Non-pigmented ciliary epithelial cell (primary cell): ENCODE data around the gene PNCK.
A peak's percentile ranks its signal among the peaks of the same experiment; 100 is the strongest.
"Not testable (repeated sequence)": the region's sequence is repeated elsewhere in the genome, so short reads cannot be mapped to it uniquely, and the experiment has no call there.

Experiments
- DNase-seq: peaks from one replicate; pipeline ENCODE4 v3.0.0-alpha.2; 2010; ENCODE audit warnings: low read depth

The PNCK gene

DNA sequence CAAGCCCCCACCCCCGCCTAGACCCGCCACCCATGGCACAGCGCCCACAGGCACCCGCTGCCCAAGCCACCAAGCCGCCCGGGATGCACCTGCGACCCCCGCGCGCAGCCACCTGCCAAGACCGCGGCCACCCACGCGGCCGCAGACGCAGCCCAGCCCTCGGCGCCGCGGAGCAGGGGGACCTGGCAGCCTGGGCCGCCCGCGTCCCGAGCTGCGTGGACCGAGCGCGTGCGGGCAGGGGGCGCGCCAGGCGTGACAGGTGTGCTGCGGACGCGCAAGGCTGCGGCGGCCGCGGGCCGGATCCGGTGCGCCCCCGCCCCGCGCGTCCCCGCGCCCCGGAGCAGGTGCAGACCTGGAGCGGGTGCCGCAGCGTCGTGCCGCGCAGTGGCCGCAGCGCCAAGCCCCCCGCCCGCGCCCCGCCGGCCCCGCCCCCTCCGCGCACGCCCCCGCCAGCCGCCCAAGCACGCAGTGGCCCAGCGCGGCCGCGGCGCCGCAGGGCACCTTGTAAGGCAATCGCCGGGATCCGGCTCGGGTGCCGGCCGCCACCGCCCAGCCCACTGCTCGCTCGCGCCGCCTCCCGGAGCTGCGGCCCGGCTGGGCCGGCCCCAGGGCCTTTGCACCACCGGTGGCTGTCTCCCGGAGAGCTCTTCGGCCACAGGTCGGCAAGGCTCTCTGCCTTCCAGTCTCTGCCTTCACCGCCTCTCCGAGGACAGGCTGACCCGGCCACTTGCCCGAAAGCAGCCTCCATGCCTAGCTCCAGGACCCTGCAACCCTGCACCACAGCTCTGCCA is at the start of gene PNCK:
Gene PNCK, minus strand, starts transcription at position 386 of the 791 bp plus-strand sequence. CDS start 737 bp downstream, outside the sequence.
- no peak for DNase-seq

DNA sequence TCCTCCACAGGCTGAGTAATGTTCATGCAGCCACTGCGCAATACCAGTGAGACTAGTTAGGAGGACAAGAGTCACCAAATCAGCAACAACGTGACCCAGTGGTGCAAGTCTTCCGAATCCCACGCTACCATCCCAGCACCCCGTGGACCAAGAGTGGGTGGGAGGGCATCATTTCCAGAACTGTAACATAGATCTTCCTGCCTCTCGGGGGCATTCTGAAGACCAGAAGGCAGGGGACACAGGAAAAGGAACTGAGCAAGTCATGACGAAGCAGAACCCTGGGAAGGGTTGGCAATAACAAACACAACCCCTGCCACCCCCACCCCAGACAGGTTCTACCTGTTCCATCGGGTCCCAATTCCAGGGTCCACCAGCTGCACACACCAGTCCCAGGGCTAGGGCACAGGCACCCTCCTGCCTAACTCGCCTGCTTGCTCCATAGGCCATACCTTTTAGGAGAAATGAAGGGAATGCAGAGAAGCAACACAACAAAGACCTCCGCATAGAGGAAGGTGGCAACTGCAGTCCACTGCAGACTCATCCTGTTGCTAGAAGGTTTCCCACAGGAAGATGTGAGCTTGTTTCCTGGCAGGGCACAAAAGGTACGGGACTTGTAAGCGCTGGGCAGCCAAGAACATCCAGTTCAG is 49.2 kb upstream of the PNCK start:
- DNase-seq, result no peak

DNA sequence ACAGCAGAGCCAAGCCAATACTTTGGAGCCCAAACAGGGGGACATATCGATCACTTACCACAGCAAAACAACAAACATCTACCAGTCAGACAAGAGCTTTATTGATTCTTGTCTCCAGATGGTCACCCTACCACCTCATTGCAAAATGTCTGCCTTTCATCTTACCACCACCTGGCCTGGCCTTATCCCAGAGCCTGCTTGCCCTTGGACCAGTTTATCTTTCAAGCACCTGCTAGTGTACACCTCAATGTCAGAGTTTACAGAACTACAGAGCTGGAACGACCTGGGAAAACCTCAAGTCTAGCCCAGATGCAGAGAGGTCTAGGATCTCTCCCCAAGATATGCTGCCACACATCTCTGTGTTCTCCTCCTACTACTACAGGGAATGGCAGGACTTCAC is 46.1 kb upstream of the PNCK start:
- no peak for DNase-seq

DNA sequence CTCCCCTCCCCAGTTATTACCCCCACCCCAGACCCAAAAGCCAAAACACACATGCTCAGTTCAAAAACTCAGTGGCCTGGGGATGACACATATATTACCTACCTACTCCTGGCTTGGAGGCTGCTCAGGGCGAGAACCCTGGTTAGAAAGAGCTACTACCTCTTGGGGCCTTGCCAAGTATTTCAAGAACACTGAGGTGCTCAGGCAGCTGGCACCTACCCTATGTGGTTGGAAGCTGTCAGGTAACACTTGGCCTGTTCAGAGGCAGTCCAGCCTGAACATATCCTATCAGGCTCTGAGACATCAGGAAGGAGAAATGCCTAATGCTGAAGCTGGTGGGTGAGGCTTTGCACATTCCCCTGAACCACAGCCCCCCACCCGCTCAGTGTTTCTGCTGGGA is 45.6 kb upstream of the PNCK start:
- no peak for DNase-seq

DNA sequence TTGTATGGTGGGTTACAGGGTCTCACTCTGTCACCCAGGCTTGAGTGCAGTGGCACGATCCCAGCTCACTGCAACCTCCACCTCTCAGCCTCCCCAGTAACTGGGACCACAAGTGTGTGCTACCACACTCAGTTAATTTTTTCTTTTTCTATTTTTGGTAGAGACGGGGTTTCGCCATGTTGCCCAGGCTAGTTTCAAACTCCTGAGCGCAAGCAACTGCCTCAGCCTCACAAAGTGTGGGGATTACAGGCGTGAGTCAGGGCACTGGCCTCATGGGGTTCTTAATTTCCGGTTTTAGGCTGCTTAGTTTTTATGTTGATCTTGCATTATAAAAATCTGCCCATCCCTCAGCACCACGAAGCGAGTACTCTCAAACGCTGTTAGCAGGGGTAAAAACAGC is 43.8 kb upstream of the PNCK start:
- DNase-seq, result no peak

DNA sequence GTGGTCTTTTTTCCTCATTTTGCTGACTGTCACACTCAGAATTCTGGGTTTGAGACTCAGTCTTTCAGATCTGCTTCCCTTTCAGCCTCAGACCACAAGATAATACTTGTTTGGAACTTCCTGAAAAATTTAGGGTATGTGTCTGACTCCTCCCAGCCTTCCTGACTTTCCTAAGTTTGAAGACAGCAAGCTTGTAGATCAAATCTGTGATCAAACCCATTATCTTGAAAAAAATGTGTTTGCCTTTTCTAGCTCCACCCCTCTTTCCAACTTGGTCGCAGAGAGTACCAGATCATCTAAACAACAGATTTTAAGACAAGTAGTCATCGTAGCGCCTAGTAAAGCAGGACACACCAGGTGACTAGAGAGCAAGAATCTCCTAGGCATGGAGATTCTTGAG is 40.6 kb upstream of the PNCK start:
- DNase-seq, result no peak

DNA sequence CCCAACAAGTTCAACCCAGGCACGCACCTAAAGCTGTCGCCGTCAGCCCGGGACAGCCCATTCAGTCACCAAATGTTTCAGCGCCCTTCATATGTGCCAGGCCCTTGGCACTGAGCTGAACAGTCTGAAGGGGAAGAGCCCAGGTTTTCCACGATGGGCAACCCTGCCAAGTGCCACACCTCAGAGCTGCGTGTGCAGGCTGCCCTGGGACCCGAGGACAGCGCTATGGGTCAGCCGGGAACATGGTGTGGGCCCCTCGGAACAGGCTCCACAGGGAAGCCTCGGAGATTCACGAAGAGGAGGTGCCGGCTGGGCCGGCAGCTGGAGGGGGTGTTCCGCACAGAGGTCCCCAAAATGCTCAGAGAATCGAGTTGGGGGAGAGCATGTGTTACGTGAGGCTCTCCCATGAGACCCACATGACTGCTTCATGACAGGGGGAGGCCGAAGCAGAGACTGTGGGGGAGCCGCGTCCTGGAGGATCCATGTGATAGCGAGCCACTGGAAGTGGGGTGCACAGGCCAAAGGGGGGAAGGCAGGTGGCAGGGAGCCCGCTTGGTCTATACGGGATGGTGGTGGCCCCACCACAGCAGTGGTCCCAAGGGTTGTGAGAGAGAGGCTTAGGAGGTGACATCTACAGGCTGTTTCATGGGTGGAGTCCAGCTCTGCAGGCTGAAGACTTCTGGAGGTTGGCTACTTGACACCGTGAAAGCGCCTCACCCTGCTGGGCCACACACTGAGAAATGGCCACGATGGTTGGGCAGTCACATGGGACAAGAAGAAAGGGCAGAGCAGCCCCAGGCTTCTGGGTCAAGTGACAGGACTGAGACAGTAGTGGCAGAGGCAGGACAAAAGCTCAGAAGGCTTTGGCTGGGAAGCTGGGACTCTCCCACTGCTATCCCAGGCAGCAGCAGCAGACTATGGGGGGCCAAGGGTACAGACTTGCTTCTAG is 36.4 kb upstream of the PNCK start:
- no peak for DNase-seq

DNA sequence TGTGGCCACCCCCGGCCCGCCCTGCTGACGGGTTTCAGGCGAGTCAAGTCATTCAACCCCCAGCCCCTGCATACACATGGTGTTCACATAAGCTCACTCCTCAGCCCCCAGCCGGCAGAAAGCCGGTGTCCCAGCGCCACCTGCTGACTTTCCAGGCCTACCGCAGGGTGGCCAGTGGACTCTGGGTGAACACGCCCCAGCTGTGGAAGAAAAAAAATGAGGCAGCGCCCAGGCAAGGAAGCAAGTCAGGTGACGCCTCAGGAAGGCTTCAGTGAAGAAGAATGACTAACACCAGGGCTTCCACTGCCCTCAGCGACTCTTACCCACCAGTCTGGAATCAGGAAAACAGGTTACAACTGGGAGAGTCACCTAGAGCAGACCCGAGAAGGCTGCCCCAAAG is 34.8 kb upstream of the PNCK start:
- DNase-seq, result peak; percentile 38

DNA sequence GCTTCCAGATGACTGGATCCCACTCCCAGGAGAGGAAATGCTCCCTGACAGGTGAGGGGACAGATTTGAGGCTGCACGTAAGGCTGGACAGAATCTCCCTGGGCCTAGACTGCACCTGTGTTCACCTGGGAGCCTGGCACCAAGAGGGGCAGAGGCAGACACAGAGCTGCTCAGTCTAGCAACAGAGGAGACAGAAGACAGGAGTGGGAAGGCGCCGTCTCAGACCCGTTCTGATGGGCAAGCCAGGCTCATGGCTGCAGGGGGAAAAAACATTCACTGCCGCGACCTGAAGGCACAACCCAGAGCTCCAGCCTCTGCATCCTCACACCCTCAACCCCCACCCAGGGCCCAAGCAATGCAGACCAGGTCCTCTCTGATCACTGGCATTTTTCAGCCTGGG is 33.8 kb upstream of the PNCK start:
- no peak for DNase-seq

DNA sequence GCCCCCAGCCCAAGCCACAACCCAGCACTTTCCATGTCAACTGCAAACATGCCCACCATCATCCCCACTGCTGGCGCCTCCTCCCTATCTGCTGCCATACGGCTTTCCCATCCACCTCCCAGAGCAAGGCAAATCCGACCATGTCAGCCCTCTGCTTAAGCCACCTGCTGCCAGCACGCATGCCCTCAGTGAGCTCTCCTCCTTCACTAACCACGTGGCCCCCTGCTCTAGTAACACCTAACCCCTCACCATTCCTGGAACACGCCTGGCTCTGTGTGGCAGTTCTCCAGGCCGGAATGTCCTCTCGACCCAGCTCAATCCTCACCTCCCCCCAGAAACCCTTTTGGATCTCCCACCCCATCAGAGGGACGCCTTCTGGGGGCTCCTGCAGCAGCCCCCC is 33.2 kb upstream of the PNCK start:
- no peak for DNase-seq

DNA sequence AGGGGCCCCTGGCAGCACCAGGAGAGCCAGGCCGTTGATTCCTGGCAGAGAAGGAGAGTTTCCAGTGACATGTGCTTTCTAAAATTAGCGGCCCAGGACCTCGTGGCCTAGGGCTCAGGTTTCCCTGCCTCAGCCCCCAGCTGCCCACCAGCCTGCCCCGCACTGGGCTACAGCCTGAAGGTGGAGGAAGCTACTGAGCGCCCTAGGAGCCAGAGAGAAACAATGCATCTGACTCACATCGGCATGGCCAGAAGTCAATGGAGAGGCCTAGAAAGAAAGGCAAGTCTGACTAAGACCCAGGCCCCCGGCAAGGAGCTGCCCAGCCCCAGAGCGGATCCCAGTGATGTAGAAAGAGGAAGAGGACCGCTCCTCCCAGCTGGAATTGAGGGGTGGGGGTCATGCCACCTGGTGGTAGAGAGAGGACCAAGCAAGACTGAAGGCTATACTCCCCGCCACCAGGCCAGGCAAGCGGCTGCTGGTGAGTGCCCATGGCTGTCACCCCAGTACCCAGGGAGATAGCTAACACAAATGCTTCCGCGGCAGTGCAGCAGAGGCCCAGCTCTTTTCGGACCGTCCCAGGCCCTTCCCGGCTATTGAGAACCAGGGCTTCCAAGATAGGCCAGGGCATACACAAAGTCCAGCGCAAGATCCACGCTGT is 31.9 kb upstream of the PNCK start:
- not testable (repeated sequence) for DNase-seq

DNA sequence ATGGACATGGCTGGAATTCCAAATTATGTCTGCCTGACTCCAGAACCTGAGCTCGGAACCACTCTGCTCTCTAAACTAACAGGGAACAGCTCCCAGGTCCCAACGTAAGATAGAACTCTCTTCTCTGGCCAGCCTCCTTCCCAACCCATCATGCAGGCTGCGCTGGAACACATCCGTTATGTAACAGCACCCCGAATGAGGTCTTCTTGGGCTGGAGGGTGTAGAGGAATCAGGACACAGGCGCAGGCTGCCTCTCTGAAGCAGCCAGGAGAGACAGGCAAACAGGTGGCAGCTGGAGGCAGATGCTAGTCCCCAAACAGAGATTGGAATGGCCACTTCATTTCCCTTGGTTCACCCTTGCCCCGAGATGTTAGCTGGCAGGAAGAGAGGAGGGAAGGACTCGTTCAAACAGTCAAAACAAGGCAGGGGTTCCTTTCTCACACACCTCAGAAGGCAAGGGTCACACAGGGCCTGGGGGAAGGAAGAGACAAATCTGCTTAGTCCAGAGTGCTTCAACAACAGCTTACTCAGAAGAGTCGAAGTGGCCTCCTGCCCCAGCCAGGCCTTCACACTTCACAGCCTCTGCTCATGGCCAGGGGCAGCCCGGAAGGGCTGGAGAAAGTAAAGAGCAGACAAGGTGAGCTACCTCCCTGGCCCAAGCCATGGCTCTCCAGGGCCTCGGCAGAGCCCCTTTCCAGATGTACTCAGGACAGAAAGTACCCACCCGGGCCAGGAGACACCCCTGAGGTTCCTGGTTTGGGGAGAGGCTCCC is 31.2 kb upstream of the PNCK start:
- DNase-seq, result not testable (repeated sequence)

DNA sequence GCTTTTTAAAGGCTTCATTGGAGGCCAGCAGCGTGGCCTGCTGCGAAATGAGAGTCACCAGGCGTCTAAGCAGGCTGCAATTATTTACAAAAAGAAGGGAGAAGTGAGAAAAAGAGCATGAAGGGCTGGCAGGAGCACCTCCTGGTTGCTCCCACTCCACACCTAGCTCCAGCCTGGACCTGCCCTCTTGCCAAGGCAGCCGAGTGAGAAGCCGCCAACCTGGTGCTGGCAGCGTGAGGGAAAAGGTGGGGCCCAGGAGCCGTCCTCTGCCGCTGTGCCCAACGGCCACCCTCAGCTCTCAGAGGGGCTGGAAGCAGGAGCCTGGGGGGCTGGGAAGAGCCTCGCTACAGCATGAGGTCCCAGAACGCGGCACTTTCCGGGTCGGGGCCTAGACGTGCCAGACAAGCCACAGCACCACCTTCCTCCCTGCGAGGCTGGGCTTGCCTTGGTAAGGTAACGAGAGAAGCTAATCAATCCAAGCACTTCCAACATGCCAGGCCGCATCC is 30.5 kb upstream of the PNCK start:
- no peak for DNase-seq

DNA sequence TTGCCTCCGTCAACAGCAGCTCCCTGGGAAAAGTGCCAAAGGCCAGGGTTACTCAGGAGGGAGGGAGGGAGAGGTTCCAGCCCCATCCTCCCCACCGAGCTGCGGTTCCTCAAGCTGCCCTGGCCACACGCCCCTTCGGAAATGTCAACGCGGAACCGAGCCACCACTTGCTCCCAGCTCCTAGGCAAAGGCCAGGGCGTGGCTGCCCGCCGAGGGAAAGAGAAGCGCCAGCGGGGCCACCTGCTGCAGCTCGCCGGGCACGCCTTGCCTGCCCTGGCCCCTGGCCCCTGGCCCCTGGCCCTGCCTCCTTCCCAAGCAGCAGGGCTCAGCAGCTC is 29.4 kb upstream of the PNCK start:
- no peak for DNase-seq

DNA sequence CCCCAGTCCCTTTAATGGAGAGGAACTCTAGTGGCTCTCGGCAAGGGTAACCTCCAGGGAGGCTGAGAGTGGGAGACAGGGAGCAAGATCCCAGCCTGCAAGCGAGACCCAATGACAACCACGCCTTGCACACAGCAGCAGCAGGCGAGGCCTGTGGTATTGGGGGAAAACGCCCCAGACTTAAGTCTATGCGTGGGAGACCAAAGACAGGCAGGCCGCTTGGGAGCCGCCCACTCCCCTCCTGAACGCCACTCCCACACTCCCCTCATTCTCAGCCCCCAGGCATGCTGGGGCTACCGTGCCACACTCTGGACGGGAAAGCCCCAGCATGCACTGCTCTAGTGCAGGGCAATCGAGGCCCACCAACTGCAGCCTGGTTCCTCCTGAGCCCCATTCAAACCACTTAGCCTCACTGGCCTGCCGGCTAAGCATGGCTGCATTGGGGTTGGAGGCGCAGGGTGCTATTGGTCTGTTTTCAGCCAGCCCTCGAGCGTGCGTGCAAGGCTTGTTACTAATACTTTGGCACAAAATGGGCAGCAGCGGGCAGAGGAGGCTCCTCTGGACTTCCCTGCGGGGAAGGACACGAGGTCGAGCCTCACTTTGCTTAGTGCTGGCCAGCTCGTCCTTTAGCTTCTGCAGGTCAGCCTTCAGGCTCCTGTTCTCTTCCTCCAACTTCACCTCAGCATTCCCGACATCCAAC is 28.9 kb upstream of the PNCK start:
- no peak for DNase-seq

DNA sequence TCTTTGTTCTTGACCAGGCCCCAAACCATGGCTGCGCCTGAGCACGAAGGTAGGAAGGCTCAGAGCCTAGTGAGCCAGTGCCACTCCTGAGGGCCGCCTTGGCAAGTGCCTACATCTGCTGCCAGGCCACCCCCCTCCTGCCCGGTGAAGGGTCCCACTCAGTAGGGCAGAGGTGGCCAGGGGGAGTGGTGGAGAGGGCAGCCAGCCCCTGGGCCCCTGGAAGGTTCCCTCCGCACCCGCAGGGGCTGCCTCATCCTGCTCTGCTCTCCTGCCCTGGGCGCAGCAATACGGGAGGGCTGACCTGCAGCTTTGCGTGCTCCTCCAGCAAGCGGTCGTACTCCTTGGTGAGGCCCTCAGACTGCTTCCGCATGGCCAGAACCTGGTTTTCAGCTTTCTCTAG is 28.1 kb upstream of the PNCK start:
- DNase-seq, result no peak

DNA sequence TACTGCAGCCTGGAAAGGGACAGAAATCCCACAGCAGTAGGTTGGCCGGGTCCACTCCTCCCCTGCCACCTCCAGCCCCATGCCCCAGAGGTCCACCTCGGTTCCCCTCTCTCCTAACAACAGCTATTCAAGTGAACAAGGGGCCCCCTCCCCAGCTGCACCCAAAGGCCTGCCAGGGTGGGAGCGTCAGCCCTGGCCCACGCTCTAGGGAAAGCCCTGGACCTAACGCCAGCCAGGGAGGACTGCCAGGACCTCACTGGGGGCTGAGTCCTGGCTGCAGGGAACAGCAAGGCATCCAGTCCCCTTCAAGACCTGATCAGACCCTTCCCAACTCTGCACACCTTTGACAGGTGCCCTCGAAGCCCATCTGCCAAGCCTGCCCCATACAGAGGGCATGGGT is 27.4 kb upstream of the PNCK start:
- no peak for DNase-seq

DNA sequence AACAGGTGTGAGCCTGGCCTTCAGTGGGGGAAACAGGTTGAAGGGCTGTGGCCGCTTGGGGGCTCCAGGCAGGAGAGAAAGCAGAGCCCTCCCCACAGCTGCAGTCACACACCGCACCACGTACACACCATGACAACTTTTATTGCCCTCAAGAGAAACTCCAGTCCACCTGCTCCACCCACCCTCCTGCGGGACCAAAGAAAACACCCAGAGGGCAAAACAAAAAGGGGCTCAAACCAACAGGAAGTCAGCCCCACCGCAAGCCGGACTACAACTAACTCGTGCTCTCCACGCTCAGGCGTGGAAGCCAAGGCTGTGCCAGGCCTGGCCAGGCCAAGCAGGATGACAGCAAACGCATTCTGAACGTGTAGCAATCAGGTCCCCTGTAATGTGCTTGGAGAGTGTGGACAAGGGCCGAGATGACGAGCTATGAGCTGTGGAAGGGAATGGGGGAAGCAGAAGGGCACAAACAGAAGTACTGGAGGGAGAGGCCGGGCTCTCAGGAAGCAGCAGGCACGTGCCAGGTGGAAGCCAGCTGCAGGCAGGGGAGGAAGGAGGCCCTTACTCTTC is 26.8 kb upstream of the PNCK start:
- no peak for DNase-seq

DNA sequence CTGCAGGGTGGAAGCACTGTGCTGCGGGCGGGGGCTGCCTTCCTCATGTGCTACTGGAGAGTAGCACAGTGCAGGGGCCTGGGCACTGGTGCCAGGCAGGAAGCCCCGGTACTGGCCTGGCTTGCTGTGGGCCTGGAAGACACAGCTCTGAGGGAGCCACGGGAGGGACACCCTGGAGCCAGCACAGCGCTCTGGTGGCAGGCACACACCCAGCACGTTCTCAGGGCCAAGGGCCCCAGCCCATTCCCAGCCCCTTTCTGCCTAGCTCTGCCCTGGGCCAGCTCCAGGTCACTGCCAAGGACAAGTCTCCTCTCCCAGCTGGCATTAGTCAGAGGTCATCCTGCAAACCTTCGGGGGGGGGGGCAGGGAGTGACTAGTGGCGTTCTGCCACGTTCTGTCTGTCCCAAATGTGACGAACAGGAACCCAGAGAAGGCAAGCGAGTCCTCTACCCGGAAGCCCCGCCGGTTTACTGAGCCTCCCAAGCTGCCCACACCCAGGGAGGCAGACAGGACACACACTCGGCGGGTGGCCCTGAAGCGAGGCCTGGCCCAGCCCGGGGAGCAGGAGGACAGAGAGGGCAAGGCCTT is 26.3 kb upstream of the PNCK start:
- DNase-seq, result not testable (repeated sequence)
